GM10847 (cell line): ENCODE results near the gene LRRC55.

Experiments used
- POLR2A ChIP-seq: IDR thresholded peaks from 2 replicates; pipeline ENCODE4 v1.6.1; 2011; ENCODE audit not compliant: insufficient read length; ENCODE audit errors: extremely low read depth

Gene LRRC55

DNA sequence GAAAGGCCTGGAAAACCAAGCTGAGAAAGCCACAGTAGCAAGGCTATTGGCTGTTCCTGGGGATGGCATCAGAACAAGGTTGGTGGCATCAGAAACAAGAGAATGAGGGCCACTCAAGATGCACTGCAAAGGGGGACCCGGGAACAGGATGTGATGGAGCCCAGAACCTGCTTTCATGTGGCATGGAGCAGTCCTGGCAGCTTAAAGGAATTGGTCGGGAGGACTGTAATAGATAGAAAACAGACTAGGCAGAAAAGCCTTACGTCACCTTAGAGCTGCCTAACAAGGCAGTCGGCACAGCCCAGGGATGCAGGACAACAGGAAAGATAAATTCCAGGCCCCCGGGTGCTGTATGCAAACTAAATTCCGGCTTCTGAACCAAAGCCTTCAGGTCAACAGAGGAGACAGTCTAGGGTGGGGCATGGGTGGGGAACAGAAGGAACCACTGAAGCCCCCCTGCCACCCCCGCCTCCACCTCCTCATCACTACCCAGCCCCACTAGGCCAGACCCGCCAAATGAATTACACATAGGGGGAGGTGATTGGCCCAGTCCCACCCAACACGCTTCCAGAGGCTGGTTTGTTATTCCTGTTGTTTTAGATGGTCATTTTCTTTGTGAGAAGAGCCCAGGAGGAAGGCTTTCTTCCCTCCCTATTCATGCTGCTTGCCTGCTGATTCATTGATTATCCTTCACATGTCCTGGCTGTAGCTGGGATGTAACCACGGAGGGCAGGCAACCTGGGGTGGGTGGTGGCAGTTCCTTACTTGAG lies 25.7 kb upstream of the LRRC55 start:
- no peak for TF ChIP-seq POLR2A

DNA sequence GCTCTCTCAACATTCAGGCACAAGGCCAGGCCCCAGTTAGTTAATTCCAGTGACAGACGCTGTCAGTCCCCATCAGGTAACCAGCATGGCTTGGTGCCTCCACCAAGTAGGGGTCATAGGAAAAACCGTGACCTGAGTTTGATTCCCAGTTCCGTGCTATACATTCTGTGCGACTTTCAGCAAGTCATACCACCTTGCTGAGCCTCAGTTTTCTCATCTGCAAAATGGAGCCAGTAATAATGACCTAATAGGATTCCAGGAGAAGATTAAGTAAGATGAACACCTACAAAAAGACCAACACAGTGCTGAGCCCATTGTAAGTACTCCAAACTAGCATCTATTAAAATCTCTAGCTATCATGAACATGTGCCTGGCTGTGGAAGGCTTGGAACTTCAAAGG lies 24.8 kb upstream of the LRRC55 start:
- no peak for TF ChIP-seq POLR2A

DNA sequence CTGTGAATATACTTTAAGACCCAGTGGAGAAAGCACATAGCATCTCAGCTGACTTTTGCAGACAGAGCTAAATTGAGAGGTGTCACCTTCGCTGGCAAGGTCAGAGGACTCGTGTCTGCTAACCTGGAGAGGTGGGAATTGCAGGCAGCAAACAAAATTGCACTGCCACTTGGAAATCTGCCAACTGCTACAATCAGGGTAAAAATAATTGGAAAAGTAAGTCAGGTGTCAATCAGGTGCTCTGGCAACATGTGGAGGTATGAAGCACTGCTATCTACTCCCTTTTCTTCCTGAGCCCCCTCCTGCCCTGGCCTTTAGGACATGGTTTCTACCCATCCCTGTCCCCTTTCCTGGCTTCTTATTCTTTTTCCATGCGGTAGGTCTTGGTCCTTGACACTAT lies 24.1 kb upstream of the LRRC55 start:
- TF ChIP-seq POLR2A: no peak

DNA sequence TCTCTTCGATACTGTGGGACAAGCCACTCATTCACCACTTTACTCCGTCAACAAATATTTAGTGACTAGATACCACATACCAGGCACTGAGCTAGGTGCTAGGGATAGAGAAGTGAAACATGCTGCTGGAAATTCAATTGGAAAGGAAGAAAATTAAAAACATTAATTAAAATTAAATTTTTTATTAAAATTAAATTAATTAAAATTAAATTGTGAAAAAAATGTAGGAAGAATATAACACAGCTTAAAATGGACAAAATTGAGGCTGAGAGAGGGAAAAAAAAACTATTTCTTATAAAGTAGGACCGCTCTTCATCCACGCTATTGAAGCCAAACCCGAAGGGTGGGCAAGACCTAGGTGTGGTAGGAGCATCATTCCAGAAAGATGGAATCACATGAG lies 23.6 kb upstream of the LRRC55 start:
- TF ChIP-seq POLR2A: no peak

DNA sequence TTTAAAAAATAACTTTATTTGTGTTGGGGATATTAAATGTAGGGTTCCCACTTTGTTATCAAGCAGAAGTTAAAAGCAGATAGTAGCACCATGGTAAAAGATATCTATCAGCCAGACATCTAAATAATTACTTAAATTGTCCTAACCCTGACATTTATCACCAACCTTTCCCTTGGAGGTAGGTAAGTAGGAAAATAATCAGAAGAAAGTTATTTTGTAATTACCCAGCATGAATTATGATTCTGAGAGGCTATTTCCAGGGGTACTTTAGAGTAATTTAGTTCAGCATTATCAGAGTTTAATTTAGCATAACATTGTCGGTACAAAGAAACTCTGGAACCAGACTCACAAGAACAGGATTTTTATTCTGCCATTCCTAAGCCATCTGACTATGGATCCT lies 23.2 kb upstream of the LRRC55 start:
- TF ChIP-seq POLR2A: no peak

DNA sequence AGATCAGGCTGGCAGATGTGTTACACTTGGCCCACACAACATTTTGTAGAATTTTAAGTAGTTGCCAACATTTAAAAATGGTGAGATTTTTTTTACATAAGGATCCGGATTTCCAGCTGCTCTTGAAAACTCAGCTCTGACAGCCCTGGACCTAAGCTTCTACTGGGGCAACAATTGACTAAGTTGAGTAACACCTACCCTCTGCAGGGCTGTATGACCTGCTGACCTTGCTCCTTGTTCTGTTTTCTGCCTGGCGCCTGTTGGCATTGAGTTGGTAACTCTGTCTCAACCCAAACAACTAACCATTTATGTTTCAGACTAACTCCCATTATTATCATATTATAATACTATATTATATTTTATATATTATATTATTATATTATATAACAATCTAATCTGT lies 21.1 kb upstream of the LRRC55 start:
- no peak for TF ChIP-seq POLR2A

DNA sequence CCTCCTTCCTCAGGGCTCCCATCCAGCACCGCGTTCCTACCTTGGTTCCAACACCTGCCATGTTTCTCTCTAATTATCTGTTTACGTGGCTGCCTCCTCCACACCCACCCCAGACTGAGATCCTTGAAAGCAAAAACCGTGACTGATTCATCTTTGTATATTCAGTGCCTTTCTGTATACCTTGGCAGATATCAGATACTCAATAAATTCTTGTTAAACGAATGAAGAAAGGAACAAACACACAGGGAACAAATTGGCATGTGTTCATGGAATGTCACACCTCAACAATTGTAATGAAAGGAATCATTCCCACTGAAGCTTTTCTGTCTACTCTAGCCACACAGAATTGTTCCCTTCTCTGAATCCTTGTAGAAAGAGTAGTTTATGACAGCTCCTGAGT lies 20.4 kb upstream of the LRRC55 start:
- TF ChIP-seq POLR2A: no peak

DNA sequence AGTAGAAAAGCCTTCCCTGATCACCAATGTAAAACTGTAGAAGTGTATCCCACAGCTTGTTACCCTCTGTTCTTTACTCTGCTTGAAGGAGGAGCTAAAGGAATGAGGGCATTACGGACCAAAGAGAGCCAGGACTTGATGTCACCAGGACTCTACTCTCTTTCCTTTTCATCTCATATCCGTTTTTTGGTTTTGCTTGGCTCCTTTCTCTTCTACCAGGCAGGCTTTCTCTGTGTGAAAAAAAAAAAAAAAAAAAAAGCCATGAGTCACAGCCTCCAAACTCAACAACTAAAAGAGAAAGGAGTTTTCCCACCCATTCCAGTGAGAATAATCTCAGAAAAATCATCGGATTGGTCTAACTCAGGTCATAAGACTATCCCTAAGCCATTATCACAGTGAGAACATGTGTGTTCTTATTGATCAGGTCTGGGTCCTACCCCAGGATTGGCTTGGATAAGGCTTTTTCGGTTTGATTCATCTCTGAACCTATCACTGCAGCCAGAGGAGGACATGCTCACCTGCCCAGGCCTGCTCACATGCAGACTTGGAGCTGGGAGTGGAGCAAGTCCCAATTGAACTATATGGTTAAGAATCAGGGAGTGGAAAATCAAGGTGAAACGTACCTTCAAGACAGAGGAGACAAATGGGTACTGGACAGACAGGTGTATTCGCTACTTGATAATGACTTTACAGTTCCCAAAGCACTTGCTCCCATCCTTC lies 19.4 kb upstream of the LRRC55 start:
- no peak for TF ChIP-seq POLR2A

DNA sequence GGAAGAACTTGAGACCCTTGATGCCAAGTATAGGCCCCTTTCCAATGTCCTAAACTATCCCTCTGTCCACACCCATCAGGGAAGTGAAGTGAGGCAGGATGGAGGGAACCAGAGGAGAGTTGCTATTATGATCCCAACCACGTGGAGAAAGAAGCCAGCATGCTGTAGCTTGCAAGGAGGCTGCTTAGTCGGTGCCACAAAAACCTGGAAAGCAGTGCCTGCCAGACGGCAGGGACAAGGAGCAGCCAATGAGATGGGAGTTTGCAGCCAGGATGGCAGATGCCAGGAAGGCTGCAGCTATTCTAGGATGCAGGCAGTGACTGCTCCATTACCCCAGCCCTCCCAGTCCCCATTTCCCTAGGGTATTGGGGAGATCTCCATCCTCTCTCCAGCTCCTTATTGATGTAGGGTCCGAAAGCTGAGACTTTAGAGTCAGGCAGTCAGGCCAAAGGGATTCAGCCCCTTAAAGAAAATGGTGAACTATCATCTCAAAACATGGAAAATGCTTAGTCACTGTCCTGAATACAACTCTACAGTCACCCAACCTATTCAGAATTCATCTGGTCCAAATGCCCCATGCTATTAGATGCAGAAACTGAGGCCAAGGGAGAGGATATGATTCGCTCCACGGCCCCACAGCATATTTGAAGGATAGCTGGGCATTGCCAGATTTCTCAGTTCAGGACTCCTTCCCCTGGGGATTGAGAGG lies 18.4 kb upstream of the LRRC55 start:
- no peak for TF ChIP-seq POLR2A

DNA sequence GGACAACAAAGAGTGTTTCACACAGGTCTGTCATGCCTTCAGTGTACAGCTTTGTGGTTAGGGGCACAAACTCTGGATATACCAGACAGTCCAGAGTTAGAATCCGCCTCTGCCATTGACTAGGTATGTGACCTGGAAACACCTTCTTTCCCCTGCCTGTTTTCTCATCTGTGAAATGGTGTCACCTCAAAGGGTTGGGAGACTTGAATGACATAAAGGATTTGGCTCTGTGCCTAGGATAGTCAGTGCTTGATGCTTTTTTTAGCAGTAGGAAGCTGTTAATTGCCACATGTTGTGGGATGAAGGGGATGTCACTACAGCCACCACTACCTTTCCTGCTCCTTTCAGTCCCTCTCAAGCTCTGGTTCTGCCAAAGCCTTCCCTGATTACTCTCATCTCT lies 17.4 kb upstream of the LRRC55 start:
- no peak for TF ChIP-seq POLR2A

DNA sequence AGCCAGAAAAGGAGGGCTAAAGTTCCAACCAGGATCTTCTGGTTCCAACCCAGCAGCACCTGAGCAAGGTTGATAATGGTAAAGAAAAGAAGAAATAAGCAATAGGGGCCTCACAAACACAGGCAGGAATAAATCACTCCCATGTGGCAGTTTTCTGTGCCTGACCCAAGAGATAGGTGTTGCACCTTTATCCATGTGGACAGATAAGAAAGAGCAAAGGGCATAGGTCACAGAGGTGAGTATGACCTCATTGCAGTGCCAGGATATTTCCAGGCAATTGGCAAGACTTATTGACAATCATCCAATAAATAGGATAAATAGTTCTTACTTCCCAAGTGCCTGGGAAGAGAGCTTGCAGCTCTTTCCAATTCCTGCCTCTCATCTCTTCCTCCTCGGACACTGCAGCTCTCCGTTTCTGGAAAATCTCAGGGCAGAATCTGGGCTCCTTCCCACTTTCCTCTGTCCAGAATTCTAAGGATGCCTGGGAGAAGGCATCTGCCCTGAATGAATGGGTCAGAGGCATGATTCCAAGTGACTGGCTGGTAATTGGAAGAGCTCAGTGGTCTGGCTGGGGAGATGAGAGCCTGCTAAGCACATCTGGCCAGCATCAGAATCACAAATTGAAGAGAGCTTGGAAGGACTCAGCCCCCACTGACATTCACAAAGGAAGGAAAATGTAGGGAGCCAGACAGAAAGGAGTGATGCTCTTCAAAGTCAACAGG lies 14.5 kb upstream of the LRRC55 start:
- TF ChIP-seq POLR2A: no peak

DNA sequence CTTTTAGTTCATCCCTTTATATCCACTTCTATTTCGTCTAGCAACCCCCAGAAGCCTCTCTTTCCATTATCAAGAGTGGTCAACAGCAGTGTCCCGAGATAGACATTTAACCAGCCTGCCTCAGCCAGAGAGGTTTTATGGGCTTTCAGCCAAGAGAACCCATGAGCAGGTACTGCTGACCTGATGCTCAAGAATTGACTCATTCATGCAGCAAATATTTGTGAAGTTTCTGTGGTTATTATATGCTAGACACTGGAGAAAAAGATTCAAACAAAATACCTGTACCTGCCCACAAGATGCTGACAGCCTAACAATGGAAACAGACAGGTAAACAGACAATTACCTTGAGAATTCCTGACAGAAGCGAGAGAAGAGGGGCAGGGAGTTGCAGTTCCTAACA lies 9.7 kb upstream of the LRRC55 start:
- no peak for TF ChIP-seq POLR2A

DNA sequence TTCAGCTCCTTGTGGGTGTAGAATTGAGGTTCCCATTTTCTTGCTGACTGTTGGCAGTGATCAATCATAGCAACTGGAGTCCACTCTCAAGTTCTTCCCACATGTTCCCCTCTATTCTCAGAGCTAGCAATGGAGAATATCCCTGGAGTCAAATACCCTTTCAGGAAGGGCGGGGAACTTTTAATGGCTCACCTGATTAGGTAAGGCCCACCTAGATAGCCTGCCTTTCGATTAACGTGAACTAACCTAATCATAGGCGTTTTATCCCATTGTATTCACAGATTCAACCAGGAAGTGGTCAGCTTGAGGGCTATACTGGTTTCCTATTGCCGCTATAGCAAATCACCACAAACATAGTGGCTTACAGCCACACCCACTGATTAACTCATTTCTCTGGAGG lies 7.1 kb upstream of the LRRC55 start:
- TF ChIP-seq POLR2A: no peak

DNA sequence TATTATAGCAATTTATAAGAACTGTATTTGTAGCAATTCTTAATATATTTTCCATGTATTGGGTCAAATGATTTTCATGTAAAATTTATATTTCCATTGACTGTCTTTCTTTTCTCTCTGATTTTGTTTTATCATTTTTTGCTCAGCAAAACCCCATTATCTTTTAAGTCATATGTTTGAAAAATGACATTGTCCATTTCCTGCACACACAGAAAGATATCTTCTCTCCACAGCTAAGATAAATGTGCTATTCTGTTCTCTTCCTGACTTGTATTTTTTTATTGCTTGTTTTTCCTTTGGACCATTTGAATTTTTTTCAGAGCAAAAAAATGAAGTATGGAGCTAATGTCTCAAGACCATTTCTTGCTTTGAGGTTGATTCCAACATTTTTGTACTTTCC lies 6.3 kb upstream of the LRRC55 start:
- no peak for TF ChIP-seq POLR2A

DNA sequence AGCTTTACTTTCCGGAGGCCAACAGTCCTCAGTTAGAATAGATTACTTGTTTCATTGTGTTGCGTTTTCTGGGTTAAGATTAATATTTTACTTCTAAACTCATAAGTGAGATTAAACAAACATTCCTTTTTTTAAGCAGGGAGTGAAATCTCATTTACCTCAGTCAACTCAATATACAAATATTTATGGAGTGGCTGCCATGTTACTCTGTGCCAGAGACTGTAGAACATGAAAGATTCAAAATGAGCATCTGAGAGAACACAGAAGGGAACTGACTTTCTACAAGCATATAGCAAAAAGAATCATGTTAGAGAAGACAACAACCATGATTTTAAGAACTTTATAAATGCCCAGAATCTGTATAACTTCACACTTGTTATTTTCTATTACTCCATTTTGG lies 3.4 kb upstream of the LRRC55 start:
- TF ChIP-seq POLR2A: no peak
